HG03095 (cell line): ENCODE results near the gene LHX4.

Source experiments
- ATAC-seq: cut with Tn5 transposase; IDR thresholded peaks from one replicate; pipeline ENCODE4 v1.9.1; 2021; ENCODE audit warnings: moderate library complexity; ENCODE audit not compliant: unreplicated experiment

LHX4 gene

GRCh38 chr1:180224902-180225301 is 5.2 kb upstream of the LHX4 start:
- no peak for ATAC-seq

GRCh38 chr1:180225403-180225802 is 4.7 kb upstream of the LHX4 start:
- ATAC-seq, result no peak

- no peak for ATAC-seq
Observed at GRCh38 chr1:180227861-180228647, 2.0 kb upstream of the LHX4 start.

DNA sequence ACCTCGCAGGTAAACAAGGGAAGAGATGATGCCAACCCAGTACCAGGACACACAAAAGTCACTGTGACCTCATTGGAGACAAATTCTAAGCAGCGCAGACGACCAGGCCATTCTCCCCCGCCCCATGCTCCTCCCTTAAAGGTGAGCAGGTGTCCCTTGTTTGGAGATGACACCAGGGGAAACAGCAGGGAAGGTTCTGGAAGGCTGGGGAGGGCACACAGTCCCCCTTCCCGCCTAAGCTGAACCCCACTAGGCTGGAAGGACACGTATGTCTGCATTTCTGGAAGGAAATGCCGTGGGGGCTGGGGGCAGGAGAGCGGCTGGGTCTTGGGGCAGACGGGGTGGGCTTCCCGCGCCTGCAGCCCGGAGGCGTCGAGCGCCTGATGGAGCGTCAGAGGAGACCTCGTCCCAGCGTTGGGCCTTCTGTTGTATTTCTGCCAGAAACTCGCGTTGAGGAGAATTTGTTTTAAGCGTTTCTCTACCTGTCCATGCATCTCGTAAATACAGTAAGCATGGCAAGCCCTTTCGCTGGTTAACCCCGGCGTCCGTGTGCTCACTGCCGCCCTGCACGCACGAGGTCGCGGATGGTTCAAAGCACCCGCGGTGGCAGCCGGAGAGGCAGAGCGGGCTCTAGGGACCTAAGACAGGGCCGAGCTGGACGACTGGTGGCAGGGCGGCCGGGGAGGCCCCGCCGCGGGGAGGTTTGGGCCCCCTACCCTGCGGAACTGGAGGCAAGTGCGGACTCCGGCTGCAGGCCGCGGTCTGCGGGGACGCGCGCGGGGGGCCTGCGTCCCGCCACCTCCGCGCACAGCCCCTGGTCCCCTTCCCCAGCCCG is 1.2 kb upstream of the LHX4 start:
- ATAC-seq, result no peak

DNA sequence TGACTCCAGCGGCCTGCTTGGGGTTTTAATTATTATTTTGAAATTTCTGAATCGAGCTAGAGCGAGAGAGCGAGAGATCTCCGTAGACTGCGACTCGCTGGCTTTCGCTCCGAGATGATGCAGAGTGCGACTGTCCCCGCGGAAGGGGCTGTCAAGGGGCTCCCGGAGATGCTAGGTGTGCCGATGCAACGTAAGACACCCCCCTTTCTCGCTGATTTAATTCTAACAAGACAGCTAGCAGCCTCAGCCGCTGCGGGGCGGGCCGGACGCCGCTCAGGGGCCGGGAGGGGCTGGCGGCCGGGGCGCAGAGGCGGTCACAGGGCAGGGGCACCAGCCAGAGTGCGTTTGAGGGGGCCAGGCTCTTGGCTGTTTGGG is 339 bp downstream of the LHX4 start:
- no peak for ATAC-seq

DNA sequence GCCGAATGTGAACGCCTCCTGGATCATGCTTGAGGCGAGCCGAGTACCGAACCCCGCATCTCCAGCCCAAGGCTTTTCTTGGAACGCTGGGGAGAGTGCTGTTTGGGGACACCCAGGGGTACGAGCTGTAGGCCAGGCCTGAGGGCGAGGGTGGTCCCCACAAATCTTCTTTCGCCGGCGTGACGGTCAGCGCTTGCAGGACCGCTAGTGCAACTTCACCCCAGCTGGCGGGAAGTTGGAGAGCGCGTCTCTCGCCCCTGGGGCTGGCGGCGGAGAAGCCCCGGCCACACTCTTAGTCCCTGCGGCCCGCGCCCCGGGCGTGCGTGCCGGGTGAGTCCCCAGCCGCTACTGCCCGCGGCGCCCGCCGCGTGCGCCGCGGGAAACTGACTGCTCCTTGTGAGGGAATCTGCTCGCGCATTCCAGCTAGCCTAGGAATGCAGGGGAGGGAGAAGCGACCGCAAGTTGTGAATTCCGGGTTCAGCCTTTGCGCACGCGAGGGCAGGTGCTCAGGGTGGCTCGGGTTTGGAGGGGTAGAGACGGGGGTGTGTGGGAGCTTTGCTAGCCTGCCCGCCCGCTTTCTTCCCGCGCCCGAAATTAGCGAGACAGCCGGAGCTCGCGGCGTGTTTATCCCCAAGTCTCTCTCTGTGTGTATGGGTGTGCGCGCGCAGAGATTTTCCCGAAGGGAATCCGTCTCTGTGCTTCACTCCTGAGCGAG is 884 bp downstream of the LHX4 start:
- ATAC-seq, result no peak

DNA sequence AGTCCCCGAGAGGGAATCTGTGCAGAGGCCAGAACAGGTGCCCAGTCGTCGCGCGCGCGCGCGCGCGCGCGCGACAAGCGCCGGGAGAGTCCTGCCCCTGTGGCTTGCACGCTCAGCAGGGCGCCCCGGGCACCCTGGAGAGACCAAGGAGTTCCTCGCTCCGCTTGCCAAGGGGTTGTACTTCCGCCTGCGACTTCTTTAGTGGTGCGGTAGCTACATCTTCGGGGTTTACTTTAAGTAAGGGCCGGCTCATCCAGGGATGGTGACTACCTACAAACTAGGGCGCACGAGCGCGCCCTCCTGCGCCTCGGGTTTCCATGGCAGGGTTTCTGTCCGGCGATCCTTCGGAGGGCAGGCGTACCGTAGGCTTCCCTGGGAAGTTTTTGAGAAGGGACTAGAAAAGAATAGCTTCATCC is 1.4 kb downstream of the LHX4 start:
- ATAC-seq, result no peak

DNA sequence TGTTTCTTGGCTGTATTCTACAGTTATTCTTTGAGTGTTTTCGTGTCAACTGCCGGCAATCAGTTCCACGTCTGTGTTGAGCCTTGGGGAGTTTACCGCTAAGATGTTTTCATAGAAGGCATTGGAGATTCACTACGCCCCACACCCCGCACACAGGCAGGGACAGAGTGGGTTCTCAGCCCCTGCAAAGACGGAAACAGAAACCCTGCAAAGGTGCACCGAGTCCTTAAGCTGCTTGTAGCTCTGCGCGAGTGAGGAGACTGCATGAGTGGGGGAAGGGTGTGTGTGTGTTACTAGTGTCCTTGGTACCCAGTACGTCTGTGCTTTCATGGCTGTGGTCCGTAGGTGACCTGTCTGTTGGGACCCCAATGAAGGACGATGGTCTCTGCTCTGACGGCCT is 1.9 kb downstream of the LHX4 start:
- no peak for ATAC-seq

DNA sequence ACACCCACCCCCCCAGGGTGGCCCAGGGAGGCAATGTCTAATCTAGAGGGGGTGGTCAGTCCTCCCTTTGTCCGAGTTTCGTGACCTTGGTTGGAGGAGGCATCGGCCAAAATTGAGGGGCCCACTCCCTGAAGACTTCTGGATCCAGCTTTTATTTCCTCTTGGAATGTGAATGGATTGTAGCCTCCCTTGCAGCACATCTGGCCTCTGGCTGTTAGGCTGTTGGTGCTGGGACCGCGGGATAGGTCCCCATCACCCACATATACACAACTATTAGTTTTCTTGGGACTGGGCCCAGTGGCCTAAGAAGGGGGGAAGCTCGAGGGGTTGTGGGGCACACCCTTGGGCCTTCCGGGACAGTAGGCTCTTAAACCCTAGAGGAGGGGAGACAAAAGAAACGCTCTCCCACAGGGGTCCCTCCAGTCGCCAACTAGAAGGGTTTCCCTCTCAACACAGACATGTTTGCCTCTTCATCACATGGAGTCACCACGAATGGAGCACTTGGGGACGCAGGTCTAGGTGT is 2.5 kb downstream of the LHX4 start:
- ATAC-seq, result no peak

GRCh38 chr1:180233191-180234011 is 3.3 kb downstream of the LHX4 start:
- no peak for ATAC-seq

DNA sequence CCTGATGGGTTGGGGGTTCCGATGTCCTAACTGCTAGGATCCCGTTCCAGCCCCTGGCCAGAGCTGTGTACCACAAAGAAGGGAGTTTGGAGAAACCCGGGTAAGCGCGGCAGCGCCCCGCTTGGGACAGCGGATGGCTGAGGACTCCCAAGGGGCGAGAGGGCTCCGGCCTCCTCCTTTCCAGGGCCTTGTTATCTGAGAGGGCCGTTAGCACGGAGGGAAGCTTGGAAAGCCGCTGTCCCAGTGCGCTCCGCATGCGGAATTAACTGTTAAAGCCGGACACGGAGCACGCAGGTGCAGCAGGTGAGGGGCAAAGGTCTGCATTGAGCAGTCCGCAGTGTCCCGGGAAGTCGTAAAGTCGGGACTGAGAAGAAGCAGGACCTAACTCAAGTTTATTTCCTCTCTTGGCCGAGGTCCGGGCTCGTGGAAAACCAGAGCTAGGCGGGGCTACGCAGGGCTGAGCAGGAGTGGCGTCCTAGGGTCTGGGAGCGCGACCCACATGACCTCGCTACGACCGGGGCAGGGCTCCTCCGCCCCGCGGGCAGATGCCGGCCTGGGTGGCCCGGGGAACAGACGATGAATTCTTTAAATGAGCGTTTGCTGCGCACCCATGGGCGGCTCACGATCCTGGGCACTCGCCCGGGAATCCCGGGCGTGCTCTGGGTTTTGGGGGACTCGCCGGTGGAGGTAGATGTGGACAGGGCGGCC is 4.5 kb downstream of the LHX4 start:
- no peak for ATAC-seq

- ATAC-seq, result no peak
Observed at GRCh38 chr1:180235077-180235501, 5.0 kb downstream of the LHX4 start.

DNA sequence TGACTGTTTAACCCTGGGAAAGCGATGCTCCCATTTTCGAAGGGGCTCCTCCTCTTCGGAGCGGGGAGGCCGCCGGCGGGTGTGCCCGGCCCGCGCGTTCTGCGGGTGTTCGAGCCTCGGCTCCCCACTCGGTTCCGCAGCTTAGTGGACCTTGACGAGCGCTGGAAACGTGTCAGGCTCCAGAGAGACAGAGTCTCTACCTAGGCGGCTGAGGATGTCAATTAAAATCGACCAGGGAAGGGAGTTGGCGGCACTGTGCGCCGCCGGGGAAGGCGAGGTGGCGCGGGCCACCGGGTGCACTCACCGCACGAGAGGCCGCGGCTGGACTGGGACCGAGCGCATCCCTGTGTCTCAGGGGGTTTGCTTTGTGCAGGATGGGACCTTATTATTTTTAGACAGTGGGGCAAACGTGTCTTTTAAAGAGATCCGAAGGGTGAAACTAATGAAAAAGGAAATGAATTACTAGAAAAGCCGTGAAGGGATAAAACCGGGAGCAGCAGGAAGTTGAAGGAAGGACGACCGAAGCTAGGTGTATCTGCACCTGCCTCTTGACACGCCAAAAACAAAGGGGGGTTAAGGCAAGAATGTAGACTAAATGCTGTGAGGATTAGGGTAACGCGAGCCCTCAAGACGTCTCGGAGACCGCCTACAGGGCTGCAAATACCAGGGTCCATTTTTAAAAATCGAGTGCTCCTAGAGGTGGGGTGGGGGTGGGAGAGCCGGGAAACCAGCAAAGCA is 5.6 kb downstream of the LHX4 start:
- ATAC-seq, result no peak

DNA sequence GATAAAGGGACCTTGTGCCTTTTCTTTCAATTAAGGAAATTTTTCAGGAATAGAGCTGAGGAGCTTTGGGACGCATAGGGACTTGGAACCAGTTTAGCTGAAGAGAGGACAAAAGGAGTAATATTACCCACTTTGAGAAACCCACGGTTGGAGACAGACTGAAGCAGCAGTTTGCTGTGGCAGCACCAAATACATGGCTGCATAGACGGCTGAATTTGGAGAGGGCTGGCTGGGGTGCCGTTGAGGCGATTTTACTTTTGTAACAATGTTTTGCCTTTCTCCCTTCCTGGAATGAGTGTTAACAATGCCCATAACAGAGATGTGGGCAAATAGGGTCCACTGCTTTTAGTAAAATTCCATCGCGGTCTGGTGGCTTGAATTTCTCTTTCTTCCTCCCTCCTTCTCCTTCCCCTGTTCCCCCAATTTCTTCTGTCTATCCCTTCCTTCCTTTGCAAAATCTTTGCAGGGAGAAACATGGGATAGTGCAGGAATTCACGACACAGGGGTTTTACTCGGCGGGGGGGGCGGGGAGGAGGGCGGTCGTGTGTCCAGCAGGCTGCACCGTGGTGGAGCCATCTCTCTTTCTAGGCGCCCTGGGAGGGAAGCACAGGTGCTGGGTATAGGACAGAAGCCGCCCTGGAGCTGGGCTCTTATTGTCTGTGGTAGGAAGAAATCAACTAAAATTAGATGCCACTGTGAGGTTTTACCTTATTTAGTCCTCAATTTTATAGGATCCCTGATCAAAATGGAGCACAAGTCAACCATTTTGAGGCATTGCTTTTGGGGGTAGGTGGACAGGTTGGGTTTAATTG is 6.8 kb downstream of the LHX4 start:
- ATAC-seq, result no peak

GRCh38 chr1:180237869-180238476 is 7.9 kb downstream of the LHX4 start:
- ATAC-seq, result no peak

DNA sequence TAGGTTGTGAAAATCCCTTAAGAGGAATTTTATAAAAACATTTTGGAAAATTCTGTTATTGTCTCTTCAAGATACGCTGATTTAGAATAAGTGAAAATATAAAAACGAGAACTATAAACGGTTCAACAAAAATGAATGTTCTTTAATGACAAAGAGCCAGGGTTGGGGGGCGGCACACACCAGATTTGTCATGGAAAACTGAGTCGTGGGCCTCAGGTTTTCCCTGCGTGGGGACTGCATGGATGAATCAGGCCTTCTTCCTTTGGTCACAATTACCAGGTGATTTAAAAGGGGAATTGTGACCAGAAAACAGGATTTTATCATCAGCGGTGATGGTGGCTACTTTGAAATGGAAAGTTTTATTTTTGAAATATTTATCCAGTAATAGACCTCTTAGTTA is 8.6 kb downstream of the LHX4 start:
- no peak for ATAC-seq

DNA sequence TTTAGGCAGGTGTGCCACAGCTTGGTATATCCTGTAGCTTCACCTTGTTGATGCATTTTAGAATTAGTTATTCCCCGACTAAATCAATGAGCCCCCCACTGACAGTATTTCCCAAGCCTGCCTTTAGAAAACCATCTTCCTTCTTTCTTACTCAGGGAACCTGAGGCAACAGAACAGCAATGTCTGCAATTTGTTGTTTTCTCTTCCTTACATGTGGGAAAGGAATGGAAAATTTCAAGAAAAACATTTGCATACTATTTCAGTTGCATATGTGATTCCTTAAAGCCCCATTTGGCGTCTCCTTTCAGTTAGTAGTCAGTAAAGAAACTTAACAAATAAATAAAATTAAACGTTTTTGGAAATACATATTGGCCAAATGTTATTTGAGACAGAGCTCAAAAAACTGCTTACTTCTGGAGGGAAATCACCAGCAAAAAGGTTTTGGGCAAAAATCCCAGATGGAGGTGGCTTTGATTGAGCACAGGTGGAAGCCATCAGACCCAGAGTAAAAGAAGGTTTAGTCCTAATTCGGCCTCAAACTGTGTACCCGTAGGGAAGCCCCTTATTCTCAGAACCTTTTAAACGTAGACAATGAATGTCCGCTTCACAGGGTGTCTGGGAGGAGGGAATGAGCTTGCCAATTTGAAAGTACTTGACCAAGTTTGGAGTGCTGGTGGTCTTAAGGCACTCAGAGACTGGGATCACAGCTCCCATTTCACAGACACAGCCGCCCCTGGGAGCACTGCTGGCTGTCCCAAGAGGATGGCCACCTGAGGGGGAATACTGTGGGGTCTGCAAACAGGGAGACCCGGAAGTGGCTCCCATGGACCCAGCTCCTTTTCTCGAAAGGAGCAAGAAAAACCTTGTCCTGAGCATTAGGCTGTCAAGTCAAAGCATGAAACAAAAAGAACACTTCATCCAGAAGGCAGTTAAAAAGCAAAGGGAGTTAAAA is 9.4 kb downstream of the LHX4 start:
- no peak for ATAC-seq
